HEK293 (cell line): ENCODE measurements around the gene ROBO1.

Source experiments
- CTCF ChIA-PET: fragments of 350-600 bp; formaldehyde crosslinking; extraction: SDS; loops from one replicate; lab custom pipeline; 2021; ENCODE audit warnings: antibody characterized with exemption; lab: Yijun Ruan, JAX
- POLR2A ChIA-PET: fragments of 300-600 bp; formaldehyde crosslinking; extraction: SDS; loops from one replicate; lab custom pipeline; 2020; ENCODE audit warnings: antibody characterized with exemption, inconsistent platforms; lab: Yijun Ruan, JAX
- H3K27ac ChIP-seq: fragments of 200-500 bp; sonication (Bioruptor generic); 2 replicates; pipeline ENCODE4 v1.5.1; 2014; ENCODE audit warnings: low read depth, low read length, control low read depth, inconsistent platforms; ENCODE audit errors: extremely low read depth
- H3K36me3 ChIP-seq, 2 experiments: fragments of 200-500 bp in 1 of 2; sonication (Bioruptor generic) in 1 of 2; 1 replicate in 1 of 2; 2 replicates in 1 of 2; pipeline ENCODE4 v1.5.1; 2014 to 2017; ENCODE audit warnings: inconsistent platforms in 2 of 2, low read length in 2 of 2; ENCODE audit not compliant: control insufficient read depth in 2 of 2, insufficient read depth in 1 of 2
- H3K4me1 ChIP-seq: fragments of 200-500 bp; sonication (Bioruptor generic); 2 replicates; pipeline ENCODE4 v1.5.1; 2014; ENCODE audit warnings: mild to moderate bottlenecking, low read length, inconsistent platforms; ENCODE audit not compliant: control insufficient read depth, insufficient read depth
- H3K4me3 ChIP-seq: 2 replicates; pipeline ENCODE4 v1.5.1; 2011; ENCODE audit warnings: low read depth, mild to moderate bottlenecking, control low read depth, low read length, moderate library complexity
- H3K9me3 ChIP-seq: fragments of 200-500 bp; sonication (Bioruptor generic); 2 replicates; pipeline ENCODE4 v1.5.1; 2014; ENCODE audit warnings: low read depth, low read length, inconsistent platforms; ENCODE audit not compliant: control insufficient read depth, insufficient read depth
- EGR2 ChIP-seq: fragments of 450-650 bp; formaldehyde crosslinking; IDR thresholded peaks from 2 replicates; pipeline ENCODE4 v1.5.1; 2016; ENCODE audit warnings: low read depth, missing biosample characterization, missing genetic modification characterization
- FEZF1 ChIP-seq: fragments of 450-650 bp; formaldehyde crosslinking; IDR thresholded peaks from 2 replicates; pipeline ENCODE4 v1.5.1; 2016; ENCODE audit warnings: missing biosample characterization, missing genetic modification characterization
- KLF7 ChIP-seq: fragments of 450-650 bp; formaldehyde crosslinking; IDR thresholded peaks from 2 replicates; pipeline ENCODE4 v1.5.1; 2016; ENCODE audit warnings: missing biosample characterization, missing genetic modification characterization, borderline replicate concordance
- MEIS1 ChIP-seq: sonication (generic); formaldehyde crosslinking; IDR thresholded peaks from 2 replicates; pipeline ENCODE4 v1.8.1; 2022; ENCODE audit warnings: missing genetic modification reagents, mild to moderate bottlenecking, borderline replicate concordance
- OSR2 ChIP-seq: fragments of 450-650 bp; formaldehyde crosslinking; IDR thresholded peaks from 2 replicates; pipeline ENCODE4 v1.5.1; 2016; ENCODE audit warnings: missing biosample characterization, missing genetic modification characterization
- PRDM1 ChIP-seq: fragments of 450-650 bp; formaldehyde crosslinking; IDR thresholded peaks from 2 replicates; pipeline ENCODE4; 2016; ENCODE audit warnings: missing biosample characterization, missing genetic modification characterization
- ZBTB48 ChIP-seq: fragments of 450-650 bp; formaldehyde crosslinking; IDR thresholded peaks from 2 replicates; pipeline ENCODE4 v1.5.1; 2016; ENCODE audit warnings: missing biosample characterization, missing genetic modification characterization
- ZIC2 ChIP-seq: fragments of 450-650 bp; formaldehyde crosslinking; IDR thresholded peaks from 2 replicates; pipeline ENCODE4 v1.5.1; 2016; ENCODE audit warnings: missing biosample characterization, missing genetic modification characterization
- ZNF132 ChIP-seq: fragments of 450-650 bp; formaldehyde crosslinking; IDR thresholded peaks from 2 replicates; pipeline ENCODE4 v1.5.1; 2017; ENCODE audit warnings: missing biosample characterization, missing genetic modification characterization, borderline replicate concordance
- ZNF138 ChIP-seq: fragments of 450-650 bp; formaldehyde crosslinking; IDR thresholded peaks from 2 replicates; pipeline ENCODE4 v1.5.1; 2016; ENCODE audit warnings: missing biosample characterization, missing genetic modification characterization, borderline replicate concordance
- ZNF169 ChIP-seq: fragments of 450-650 bp; formaldehyde crosslinking; IDR thresholded peaks from 2 replicates; pipeline ENCODE4 v1.5.1; 2016; ENCODE audit warnings: missing biosample characterization, missing genetic modification characterization
- ZNF248 ChIP-seq: fragments of 450-650 bp; formaldehyde crosslinking; IDR thresholded peaks from 2 replicates; pipeline ENCODE4 v1.5.1; 2017; ENCODE audit warnings: missing biosample characterization, missing genetic modification characterization
- ZNF530 ChIP-seq: fragments of 450-650 bp; formaldehyde crosslinking; IDR thresholded peaks from 2 replicates; pipeline ENCODE4 v1.5.1; 2016; ENCODE audit warnings: low read depth, missing biosample characterization, missing genetic modification characterization
- ZNF555 ChIP-seq: fragments of 450-650 bp; formaldehyde crosslinking; conservative IDR thresholded peaks from 2 replicates; pipeline ENCODE4 v1.5.1; 2017; ENCODE audit warnings: missing biosample characterization, mild to moderate bottlenecking, missing genetic modification characterization, inconsistent platforms
- ZNF596 ChIP-seq: fragments of 450-650 bp; IDR thresholded peaks from 2 replicates; pipeline ENCODE4 v1.5.0; 2018; ENCODE audit warnings: missing biosample characterization, mild to moderate bottlenecking, missing genetic modification characterization, moderate library complexity
- ZNF610 ChIP-seq: fragments of 450-650 bp; formaldehyde crosslinking; IDR thresholded peaks from 2 replicates; pipeline ENCODE4 v1.5.1; 2016; ENCODE audit warnings: missing biosample characterization, missing genetic modification characterization, borderline replicate concordance
- ZNF660 ChIP-seq: fragments of 450-650 bp; IDR thresholded peaks from 2 replicates; pipeline ENCODE4 v1.5.1; 2018; ENCODE audit warnings: missing biosample characterization, mild to moderate bottlenecking, missing genetic modification characterization
- ZNF843 ChIP-seq: fragments of 450-650 bp; formaldehyde crosslinking; IDR thresholded peaks from 2 replicates; pipeline ENCODE4 v1.5.1; 2016; ENCODE audit warnings: missing biosample characterization, missing genetic modification characterization
- ZSCAN16 ChIP-seq: fragments of 450-650 bp; formaldehyde crosslinking; IDR thresholded peaks from 2 replicates; pipeline ENCODE4 v1.5.1; 2016; ENCODE audit warnings: missing biosample characterization, missing genetic modification characterization
- TF ChIP-seq, protein P1 (sequence below): fragments of 450-650 bp; formaldehyde crosslinking; IDR thresholded peaks from 2 replicates; pipeline ENCODE4 v1.5.1; 2017; ENCODE audit warnings: missing biosample characterization, missing genetic modification characterization
- TF ChIP-seq, protein P2 (sequence below): fragments of 450-650 bp; formaldehyde crosslinking; IDR thresholded peaks from 2 replicates; pipeline ENCODE4 v1.5.1; 2017; ENCODE audit warnings: missing biosample characterization, mild to moderate bottlenecking, missing genetic modification characterization, moderate library complexity
- TF ChIP-seq, protein P3 (sequence below): fragments of 450-650 bp; formaldehyde crosslinking; optimal IDR thresholded peaks from 2 replicates; pipeline ENCODE3; 2016; ENCODE audit warnings: missing biosample characterization, mild to moderate bottlenecking, missing genetic modification characterization
- TF ChIP-seq, protein P4 (sequence below): fragments of 450-650 bp; formaldehyde crosslinking; IDR thresholded peaks from 2 replicates; pipeline ENCODE4 v1.5.1; 2016; ENCODE audit warnings: missing biosample characterization, missing genetic modification characterization, borderline replicate concordance
- TF ChIP-seq, protein P5 (sequence below): fragments of 450-650 bp; formaldehyde crosslinking; IDR thresholded peaks from 2 replicates; pipeline ENCODE4 v1.5.1; 2016; ENCODE audit warnings: missing biosample characterization, missing genetic modification characterization, borderline replicate concordance

ROBO1 gene

DNA sequence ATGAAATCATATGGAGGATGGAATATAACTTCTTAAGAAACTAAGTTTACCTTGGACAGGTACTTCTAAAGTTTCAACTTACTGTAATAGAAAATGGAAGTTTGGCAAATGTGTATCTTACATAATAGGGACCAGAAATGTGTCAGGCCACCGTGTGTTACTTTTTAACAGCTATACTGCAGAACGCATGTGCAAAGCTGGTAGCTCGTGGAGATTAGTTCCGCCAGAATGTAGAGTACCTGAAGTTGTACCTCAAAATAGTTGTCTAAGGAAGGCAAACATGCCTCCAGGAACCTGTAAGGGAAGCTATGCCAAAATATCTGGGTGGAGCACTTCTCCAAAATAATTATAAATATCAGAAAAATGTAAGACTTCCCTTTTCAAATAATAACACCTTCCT is 920.6 kb downstream of the ROBO1 start (continued):
- TF ChIP-seq, protein P1, sequence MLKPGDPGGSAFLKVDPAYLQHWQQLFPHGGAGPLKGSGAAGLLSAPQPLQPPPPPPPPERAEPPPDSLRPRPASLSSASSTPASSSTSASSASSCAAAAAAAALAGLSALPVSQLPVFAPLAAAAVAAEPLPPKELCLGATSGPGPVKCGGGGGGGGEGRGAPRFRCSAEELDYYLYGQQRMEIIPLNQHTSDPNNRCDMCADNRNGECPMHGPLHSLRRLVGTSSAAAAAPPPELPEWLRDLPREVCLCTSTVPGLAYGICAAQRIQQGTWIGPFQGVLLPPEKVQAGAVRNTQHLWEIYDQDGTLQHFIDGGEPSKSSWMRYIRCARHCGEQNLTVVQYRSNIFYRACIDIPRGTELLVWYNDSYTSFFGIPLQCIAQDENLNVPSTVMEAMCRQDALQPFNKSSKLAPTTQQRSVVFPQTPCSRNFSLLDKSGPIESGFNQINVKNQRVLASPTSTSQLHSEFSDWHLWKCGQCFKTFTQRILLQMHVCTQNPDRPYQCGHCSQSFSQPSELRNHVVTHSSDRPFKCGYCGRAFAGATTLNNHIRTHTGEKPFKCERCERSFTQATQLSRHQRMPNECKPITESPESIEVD = no peak

DNA sequence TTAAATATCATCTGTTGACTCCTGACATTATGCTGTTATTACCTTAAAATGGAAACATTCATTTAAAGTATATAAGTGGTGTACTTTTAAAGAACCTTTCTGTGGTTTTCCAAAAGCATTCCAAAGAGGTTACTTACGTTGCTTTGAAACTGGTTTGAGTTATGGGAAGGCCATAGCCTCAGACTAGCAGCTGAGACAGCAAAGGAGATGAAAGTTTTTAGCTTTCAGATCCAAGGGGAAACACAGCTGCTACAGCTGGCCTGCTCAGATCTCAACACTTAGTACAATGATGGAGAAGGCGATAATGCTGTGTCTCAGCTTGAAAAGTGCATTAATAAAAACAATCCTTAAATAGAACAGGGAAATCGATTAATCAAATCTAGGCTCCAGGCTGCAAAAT is 921.1 kb downstream of the ROBO1 start:
- POLR2A ChIA-PET = no interaction called here
- H3K4me1 ChIP-seq = peaks cover 8% of the 10 kb centered on the region; the same call in 1 of the 2 replicates
- CTCF ChIA-PET = no interaction called here
- H3K36me3 ChIP-seq = no peaks in the 10 kb centered on the region
- no peak overlapping the region for H3K27ac ChIP-seq
- TF ChIP-seq ZNF660 (tag by site-specific recombination) = no peak
- peak; percentile 54 for TF ChIP-seq PRDM1 (tag by site-specific recombination)
- TF ChIP-seq ZSCAN16 = no peak
- TF ChIP-seq, all 188 proteins: peak for 1
- Histone ChIP-seq H3K9me3 (no peaks in the 10 kb centered on the region), H3K4me3 (no peak overlapping the region)

DNA sequence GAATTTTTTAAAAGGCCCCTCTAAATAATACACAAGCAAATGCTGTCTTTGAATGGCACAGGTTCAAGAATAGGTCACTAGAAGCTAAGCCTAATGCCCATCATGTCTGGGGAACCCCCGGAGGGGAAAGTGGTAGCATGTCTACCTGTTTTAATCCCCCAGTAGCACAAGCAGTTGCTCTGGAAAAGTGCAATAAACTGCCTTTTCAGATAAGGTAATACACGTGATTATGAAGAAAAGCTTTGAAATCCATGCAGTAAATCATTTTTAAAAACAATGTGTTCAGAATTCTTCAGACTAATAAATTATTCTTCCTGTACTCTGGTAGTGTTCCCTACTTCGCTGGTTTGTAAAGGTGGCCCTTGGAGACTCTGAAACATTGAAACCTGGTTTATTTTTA is 922.2 kb downstream of the ROBO1 start:
- ChIA-PET CTCF (no interaction called here), POLR2A (no interaction called here)
- no peak overlapping the region for H3K27ac ChIP-seq
- TF ChIP-seq, protein P2, sequence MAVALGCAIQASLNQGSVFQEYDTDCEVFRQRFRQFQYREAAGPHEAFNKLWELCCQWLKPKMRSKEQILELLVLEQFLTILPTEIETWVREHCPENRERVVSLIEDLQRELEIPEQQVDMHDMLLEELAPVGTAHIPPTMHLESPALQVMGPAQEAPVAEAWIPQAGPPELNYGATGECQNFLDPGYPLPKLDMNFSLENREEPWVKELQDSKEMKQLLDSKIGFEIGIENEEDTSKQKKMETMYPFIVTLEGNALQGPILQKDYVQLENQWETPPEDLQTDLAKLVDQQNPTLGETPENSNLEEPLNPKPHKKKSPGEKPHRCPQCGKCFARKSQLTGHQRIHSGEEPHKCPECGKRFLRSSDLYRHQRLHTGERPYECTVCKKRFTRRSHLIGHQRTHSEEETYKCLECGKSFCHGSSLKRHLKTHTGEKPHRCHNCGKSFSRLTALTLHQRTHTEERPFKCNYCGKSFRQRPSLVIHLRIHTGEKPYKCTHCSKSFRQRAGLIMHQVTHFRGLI = no peak
- no peak for TF ChIP-seq MEIS1 (CRISPR knock-in tag)
- no peak for TF ChIP-seq ZNF596 (tag by site-specific recombination)
- TF ChIP-seq EGR2 = no peak
- TF ChIP-seq ZNF530 = no peak
- TF ChIP-seq, protein P3, sequence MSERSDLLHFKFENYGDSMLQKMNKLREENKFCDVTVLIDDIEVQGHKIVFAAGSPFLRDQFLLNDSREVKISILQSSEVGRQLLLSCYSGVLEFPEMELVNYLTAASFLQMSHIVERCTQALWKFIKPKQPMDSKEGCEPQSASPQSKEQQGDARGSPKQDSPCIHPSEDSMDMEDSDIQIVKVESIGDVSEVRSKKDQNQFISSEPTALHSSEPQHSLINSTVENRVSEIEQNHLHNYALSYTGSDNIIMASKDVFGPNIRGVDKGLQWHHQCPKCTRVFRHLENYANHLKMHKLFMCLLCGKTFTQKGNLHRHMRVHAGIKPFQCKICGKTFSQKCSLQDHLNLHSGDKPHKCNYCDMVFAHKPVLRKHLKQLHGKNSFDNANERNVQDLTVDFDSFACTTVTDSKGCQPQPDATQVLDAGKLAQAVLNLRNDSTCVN (tag by site-specific recombination) = no peak
- TF ChIP-seq ZNF169 (tag by site-specific recombination) = no peak
- peak; percentile 83 for TF ChIP-seq OSR2 (tag by site-specific recombination)
- TF ChIP-seq, protein P4, sequence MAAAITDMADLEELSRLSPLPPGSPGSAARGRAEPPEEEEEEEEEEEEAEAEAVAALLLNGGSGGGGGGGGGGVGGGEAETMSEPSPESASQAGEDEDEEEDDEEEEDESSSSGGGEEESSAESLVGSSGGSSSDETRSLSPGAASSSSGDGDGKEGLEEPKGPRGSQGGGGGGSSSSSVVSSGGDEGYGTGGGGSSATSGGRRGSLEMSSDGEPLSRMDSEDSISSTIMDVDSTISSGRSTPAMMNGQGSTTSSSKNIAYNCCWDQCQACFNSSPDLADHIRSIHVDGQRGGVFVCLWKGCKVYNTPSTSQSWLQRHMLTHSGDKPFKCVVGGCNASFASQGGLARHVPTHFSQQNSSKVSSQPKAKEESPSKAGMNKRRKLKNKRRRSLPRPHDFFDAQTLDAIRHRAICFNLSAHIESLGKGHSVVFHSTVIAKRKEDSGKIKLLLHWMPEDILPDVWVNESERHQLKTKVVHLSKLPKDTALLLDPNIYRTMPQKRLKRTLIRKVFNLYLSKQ (tag by site-specific recombination) = no peak
- TF ChIP-seq ZIC2 (tag by site-specific recombination) = no peak
- TF ChIP-seq ZNF843 (tag by site-specific recombination) = no peak
- TF ChIP-seq ZNF138 = no peak
- no peak for TF ChIP-seq ZBTB48 (tag by site-specific recombination)
- TF ChIP-seq KLF7 (tag by site-specific recombination) = no peak
- TF ChIP-seq ZNF555 (tag by site-specific recombination) = no peak
- no peak for TF ChIP-seq ZNF610 (tag by site-specific recombination)
- no peak for TF ChIP-seq ZNF248 (tag by site-specific recombination)
- TF ChIP-seq, protein P5, sequence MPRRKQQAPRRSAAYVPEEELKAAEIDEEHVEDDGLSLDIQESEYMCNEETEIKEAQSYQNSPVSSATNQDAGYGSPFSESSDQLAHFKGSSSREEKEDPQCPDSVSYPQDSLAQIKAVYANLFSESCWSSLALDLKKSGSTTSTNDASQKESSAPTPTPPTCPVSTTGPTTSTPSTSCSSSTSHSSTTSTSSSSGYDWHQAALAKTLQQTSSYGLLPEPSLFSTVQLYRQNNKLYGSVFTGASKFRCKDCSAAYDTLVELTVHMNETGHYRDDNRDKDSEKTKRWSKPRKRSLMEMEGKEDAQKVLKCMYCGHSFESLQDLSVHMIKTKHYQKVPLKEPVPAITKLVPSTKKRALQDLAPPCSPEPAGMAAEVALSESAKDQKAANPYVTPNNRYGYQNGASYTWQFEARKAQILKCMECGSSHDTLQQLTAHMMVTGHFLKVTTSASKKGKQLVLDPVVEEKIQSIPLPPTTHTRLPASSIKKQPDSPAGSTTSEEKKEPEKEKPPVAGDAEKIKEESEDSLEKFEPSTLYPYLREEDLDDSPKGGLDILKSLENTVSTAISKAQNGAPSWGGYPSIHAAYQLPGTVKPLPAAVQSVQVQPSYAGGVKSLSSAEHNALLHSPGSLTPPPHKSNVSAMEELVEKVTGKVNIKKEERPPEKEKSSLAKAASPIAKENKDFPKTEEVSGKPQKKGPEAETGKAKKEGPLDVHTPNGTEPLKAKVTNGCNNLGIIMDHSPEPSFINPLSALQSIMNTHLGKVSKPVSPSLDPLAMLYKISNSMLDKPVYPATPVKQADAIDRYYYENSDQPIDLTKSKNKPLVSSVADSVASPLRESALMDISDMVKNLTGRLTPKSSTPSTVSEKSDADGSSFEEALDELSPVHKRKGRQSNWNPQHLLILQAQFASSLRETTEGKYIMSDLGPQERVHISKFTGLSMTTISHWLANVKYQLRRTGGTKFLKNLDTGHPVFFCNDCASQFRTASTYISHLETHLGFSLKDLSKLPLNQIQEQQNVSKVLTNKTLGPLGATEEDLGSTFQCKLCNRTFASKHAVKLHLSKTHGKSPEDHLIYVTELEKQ (tag by site-specific recombination) = no peak
- TF ChIP-seq ZNF132 (tag by site-specific recombination) = no peak
- peak; percentile 30; the same call in 1 of the 2 replicates for TF ChIP-seq FEZF1 (tag by site-specific recombination)

More for the DNA sequence above, 922.2 kb downstream of the ROBO1 start:
- no peaks in the 10 kb centered on the region for H3K9me3 ChIP-seq
- H3K36me3 ChIP-seq = no peaks in the 10 kb centered on the region
- peaks cover 8% of the 10 kb centered on the region; the same call in 1 of the 2 replicates for H3K4me1 ChIP-seq
- H3K4me3 ChIP-seq = no peak overlapping the region
